Choroid plexus epithelial cell (primary cell): ENCODE data around the gene KIAA1328.

Experiments used
- DNase-seq: peaks from one replicate; pipeline ENCODE4 v3.0.0-alpha.2; 2010; ENCODE audit warnings: low read depth
- H3K4me3 ChIP-seq: 2 replicates; pipeline ENCODE4 v1.5.1; 2011; ENCODE audit warnings: low read depth, mild to moderate bottlenecking, control low read depth, low read length, moderate library complexity
- CTCF ChIP-seq: conservative IDR thresholded peaks from 2 replicates; pipeline ENCODE4 v1.5.1; 2011; ENCODE audit warnings: low read depth, mild to moderate bottlenecking, control low read depth, inconsistent platforms, low read length, moderate library complexity

KIAA1328 gene

GRCh38 chr18:36953047-36953446 is 124.1 kb downstream of the KIAA1328 start:
- no peak for TF ChIP-seq CTCF
- DNase-seq, result no peak
- H3K4me3 ChIP-seq, result no peak overlapping the region

DNA sequence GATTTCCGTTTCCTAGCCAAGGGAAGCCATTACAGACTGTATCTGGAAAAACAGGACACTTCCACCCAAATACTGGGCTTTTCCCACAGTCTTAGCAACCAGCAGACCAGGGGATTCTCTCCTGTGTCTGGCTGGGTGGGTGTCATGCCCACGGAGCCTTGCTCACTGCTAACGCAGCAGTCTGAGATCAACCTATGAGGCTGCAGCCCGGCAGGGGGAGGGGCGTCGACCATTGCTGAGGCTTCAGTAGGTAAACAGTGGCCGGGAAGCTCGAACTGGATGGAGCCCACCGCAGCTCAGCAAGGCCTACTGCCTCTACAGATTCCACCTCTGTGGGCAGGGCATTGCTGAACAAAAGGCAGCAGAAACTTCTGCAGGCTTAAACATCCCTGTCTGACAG is 131.1 kb downstream of the KIAA1328 start:
- no peak for DNase-seq
- TF ChIP-seq CTCF, result no peak
- H3K4me3 ChIP-seq, result no peak overlapping the region

DNA sequence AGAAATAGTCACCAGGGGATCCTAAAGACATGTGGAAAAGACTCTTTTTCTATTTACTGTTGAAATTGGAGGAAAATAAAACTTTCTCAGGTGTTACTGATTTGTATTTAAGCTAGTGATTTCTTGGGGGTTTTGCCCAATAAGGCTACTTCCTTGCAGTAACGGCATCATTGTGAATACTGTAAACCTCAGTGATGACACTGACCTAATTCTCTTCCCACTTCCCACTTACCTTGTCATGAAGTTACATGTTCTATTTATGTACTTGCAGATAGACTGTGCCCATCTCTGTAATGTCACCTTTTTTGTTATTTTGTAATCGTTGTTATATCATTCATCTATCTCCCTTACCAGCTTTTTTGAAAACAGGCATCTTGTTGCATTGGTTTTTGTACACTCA is 134.5 kb downstream of the KIAA1328 start:
- H3K4me3 ChIP-seq, result no peak overlapping the region
- DNase-seq, result no peak
- no peak for TF ChIP-seq CTCF

- DNase-seq, result no peak
- H3K4me3 ChIP-seq, result no peak overlapping the region
- TF ChIP-seq CTCF, result no peak
Measured at GRCh38 chr18:36974686-36975085, 145.8 kb downstream of the KIAA1328 start.

- no peak for DNase-seq
- no peak overlapping the region for H3K4me3 ChIP-seq
- no peak for TF ChIP-seq CTCF
Measured at GRCh38 chr18:36977121-36977520, 148.2 kb downstream of the KIAA1328 start.

DNA sequence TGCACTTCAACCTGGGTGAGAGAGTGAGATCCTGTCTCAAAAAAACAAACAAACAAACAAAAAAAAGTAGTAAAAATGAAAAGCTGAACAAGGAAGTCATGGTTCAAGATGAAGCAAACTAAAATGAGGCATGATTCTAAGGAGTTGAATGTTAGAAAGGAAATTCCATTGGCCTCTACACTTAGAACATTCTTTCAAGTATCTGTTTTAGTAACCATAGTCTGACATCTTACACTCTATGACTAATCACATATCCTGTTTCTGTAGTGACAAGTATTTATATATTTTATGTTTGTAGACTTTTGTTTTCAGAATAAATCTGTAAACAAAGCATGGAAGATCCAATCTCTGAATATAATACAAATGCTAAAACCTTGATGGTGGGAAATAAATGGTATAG is 164.1 kb downstream of the KIAA1328 start:
- H3K4me3 ChIP-seq, result no peak overlapping the region
- peak; percentile 81 for DNase-seq
- TF ChIP-seq CTCF, result no peak

- no peak overlapping the region for H3K4me3 ChIP-seq
- no peak for TF ChIP-seq CTCF
- no peak for DNase-seq
Measured at GRCh38 chr18:37006742-37007141, 177.8 kb downstream of the KIAA1328 start.
